Stimulated activated naive CD8-positive, alpha-beta T cell treated with anti-CD3 and anti-CD28 coated beads, Interleukin-15, amount 100 ng/mL, for 72 hours (primary cell): Measurements from ENCODE around the gene METTL17.

ENCODE experiments used
- ATAC-seq: fragments of 150-1000 bp; cut with Tn5 transposase; 2 replicates; pipeline ENCODE4 v1.10.0; 2021; ENCODE audit warnings: mild to moderate bottlenecking, moderate library complexity
- DNase-seq, 2 donors: peaks; one replicate each; pipeline ENCODE4 v3.0.0; 2021 to 2022
- H3K27ac Mint-ChIP-seq, 2 donors: one replicate each; pipeline ENCODE4 v1.8.0; 2022; ENCODE audit warnings: mild to moderate bottlenecking in 2 of 2, mixed read lengths in 2 of 2, moderate library complexity in 2 of 2
- H3K27me3 Mint-ChIP-seq: one replicate; pipeline ENCODE4 v1.8.0; 2022; ENCODE audit warnings: mixed read lengths
- H3K4me1 Mint-ChIP-seq: one replicate; pipeline ENCODE4 v1.8.0; 2022; ENCODE audit warnings: mild to moderate bottlenecking, mixed read lengths
- H3K4me3 Mint-ChIP-seq, 2 donors: one replicate each; pipeline ENCODE4 v1.8.0; 2022; ENCODE audit warnings: mild to moderate bottlenecking in 2 of 2, mixed read lengths in 2 of 2, moderate library complexity in 1 of 2
- H3K9me3 Mint-ChIP-seq, 2 donors: one replicate each; pipeline ENCODE4 v1.8.0; 2022; ENCODE audit warnings: mixed read lengths in 2 of 2

Gene METTL17

DNA sequence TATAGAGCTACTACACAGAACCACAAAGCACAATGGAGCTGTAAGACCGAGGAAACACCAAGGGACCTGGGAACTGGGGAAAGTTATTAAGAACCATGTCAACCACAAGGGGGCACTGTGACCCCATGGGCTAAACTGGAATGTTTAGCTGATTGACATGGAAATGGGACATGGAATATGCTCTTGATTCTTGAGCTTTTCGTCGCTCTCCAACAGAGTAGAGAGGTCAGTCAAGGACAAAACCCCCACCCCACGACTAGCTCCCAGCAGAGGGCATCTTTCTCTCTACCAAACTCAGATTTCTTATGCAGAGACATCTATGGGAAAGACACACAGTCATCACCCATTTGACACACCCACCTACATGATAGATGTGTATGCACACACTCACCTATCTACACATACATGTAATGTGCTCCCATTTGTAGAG is 25.0 kb downstream of the METTL17 start:
- Mint-ChIP-seq H3K4me1 (no peaks in the 10 kb centered on the region), H3K9me3 (no peaks in the 10 kb centered on the region), H3K27ac (no peak overlapping the region), H3K4me3 (no peak overlapping the region), H3K27me3 (peaks cover 35% of the 10 kb centered on the region)
- ATAC-seq (peak; percentile 78), DNase-seq (peak; percentile 66)

DNA sequence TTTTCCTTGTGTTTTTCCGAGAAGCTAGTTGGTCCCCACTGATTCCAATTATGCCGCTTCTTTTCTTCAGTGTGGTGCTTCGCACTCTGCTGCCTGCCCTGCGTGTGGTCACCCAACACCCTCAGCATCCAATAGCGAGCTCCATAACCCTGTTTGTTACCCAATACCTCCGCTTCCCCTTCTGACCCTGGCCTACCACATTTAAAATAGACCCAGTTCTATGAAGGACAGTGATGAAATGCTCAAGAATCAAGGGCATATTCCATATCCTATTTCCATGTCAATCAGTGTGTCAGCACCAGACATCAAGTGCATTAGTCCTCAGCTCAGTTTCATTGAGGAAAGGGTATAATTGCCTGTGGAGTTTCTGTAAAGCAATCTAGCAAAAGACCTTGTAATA is 25.5 kb downstream of the METTL17 start:
- ATAC-seq (no peak), DNase-seq (no peak)
- Mint-ChIP-seq H3K9me3 (no peaks in the 10 kb centered on the region), H3K27me3 (peaks cover 35% of the 10 kb centered on the region), H3K4me1 (no peaks in the 10 kb centered on the region), H3K4me3 (no peak overlapping the region), H3K27ac (no peak overlapping the region)

GRCh38 chr14:21016413-21017190 is 26.8 kb downstream of the METTL17 start:
- DNase-seq, result no peak
- Mint-ChIP-seq H3K9me3 (no peaks in the 10 kb centered on the region), H3K4me1 (no peaks in the 10 kb centered on the region), H3K4me3 (no peak overlapping the region), H3K27ac (no peak overlapping the region), H3K27me3 (peaks cover 26% of the 10 kb centered on the region)
- ATAC-seq, result no peak

DNA sequence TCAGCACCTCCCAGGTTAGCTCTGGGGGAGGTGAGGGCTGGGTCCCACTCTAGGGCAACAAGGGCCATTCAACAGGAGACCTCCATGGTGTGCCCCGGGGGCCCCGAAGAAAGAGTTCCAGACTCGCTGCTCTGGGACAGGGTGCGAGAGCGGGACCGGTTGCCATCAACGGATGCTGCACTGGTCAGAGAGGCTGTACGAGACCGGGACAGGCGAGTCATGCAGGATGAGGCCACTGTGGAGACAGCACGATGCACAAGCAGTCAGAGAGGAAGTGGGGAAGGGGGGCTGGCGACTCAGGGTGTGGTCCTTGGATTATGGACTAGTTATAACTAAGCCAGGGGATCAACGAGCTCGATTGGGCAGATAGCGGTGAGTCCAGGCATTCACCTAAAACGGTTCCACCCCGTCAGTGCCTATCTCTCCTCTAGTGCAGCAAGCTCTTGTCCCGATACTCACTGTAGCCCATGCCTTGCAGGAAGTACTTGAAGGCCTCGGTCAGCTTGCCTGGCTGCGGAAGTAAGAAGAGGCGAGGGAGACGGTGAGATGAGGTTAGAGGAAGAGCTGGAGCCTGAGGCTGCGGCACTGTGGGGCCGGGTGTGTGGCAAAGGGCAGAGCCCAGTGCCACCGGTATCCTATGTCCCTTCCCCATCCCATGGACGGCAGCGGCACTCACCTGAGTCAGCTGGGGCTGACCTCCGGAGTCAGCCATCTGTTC is 27.9 kb downstream of the METTL17 start:
- no peak for ATAC-seq
- H3K4me1 Mint-ChIP-seq, result peaks cover under 1% of the 10 kb centered on the region
- no peak for DNase-seq
- peaks cover 15% of the 10 kb centered on the region for H3K27me3 Mint-ChIP-seq
- no peak overlapping the region for H3K4me3 Mint-ChIP-seq
- H3K9me3 Mint-ChIP-seq, result no peaks in the 10 kb centered on the region
- H3K27ac Mint-ChIP-seq, result peak overlapping the region in 1 of 2 donors; percentile 30

GRCh38 chr14:21018286-21018685 is 28.5 kb downstream of the METTL17 start:
- H3K27ac Mint-ChIP-seq, result no peak overlapping the region
- H3K9me3 Mint-ChIP-seq, result no peaks in the 10 kb centered on the region
- no peak for ATAC-seq
- no peak for DNase-seq
- H3K4me3 Mint-ChIP-seq, result no peak overlapping the region
- peaks cover 7% of the 10 kb centered on the region for H3K4me1 Mint-ChIP-seq
- H3K27me3 Mint-ChIP-seq, result peaks cover 10% of the 10 kb centered on the region

- Mint-ChIP-seq H3K27me3 (peaks cover 7% of the 10 kb centered on the region), H3K9me3 (no peaks in the 10 kb centered on the region), H3K4me1 (peaks cover 12% of the 10 kb centered on the region), H3K4me3 (no peak overlapping the region), H3K27ac (no peak overlapping the region)
- DNase-seq (no peak), ATAC-seq (no peak)
These were observed 29.0 kb downstream of the METTL17 start for GRCh38 chr14:21018781-21019180.

GRCh38 chr14:21019366-21019765 is 29.6 kb downstream of the METTL17 start:
- Mint-ChIP-seq H3K4me3 (no peak overlapping the region), H3K27me3 (peaks cover 1% of the 10 kb centered on the region), H3K27ac (no peak overlapping the region), H3K4me1 (peaks cover 18% of the 10 kb centered on the region), H3K9me3 (no peaks in the 10 kb centered on the region)
- ATAC-seq (no peak), DNase-seq (no peak)

- H3K27me3 Mint-ChIP-seq, result no peaks in the 10 kb centered on the region
- no peak for DNase-seq
- no peaks in the 10 kb centered on the region for H3K9me3 Mint-ChIP-seq
- peaks cover 27% of the 10 kb centered on the region for H3K4me1 Mint-ChIP-seq
- no peak overlapping the region for H3K4me3 Mint-ChIP-seq
- no peak overlapping the region for H3K27ac Mint-ChIP-seq
- no peak for ATAC-seq
These were observed 31.3 kb downstream of the METTL17 start for GRCh38 chr14:21020977-21021545.

DNA sequence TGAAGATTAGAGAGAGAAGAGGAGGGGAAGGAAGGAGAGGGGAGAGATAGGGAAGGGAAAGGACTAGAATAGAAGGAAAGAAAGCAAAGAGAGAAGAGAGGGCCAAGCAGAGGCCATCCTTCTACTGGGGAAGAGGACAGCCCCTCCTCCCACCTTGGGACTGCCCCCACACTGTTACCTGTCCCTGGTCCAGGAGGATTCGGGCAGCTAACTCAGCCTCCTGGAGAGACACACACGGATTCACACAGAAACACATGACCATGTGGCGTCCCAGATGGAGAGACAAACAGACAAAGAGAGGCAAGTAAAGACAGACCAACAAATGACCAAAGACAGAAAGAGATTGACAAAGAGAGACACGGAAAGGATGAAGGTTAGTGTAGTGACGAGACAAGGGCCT is 32.9 kb downstream of the METTL17 start:
- DNase-seq (no peak), ATAC-seq (no peak)
- Mint-ChIP-seq H3K27ac (no peak overlapping the region), H3K27me3 (no peaks in the 10 kb centered on the region), H3K4me1 (peaks cover 33% of the 10 kb centered on the region), H3K9me3 (no peaks in the 10 kb centered on the region), H3K4me3 (peak overlapping the region in 1 of 2 donors; percentile 0)

DNA sequence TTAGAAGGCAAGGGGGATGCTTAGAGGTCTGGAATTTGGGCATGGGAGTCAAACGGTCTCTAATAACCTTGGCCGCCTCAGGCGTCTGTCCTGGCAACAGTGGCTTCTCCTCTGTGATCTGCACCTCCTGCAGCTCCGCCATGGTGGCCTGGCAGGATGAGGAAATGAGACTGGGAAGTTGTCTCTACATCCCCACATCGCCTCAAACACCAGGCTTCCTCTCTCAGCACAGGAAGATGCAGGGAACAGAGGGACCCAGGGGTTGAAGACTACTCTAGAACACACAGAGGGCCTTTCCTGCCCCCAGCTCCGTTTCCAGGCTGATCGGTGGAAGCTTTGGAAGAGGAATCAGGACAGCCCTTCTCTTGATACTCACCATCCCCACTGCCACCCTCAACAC is 33.4 kb downstream of the METTL17 start:
- no peaks in the 10 kb centered on the region for H3K9me3 Mint-ChIP-seq
- no peak overlapping the region for H3K27ac Mint-ChIP-seq
- H3K4me1 Mint-ChIP-seq, result peaks cover 33% of the 10 kb centered on the region
- no peak overlapping the region for H3K4me3 Mint-ChIP-seq
- H3K27me3 Mint-ChIP-seq, result no peaks in the 10 kb centered on the region
- no peak for DNase-seq
- ATAC-seq, result no peak

DNA sequence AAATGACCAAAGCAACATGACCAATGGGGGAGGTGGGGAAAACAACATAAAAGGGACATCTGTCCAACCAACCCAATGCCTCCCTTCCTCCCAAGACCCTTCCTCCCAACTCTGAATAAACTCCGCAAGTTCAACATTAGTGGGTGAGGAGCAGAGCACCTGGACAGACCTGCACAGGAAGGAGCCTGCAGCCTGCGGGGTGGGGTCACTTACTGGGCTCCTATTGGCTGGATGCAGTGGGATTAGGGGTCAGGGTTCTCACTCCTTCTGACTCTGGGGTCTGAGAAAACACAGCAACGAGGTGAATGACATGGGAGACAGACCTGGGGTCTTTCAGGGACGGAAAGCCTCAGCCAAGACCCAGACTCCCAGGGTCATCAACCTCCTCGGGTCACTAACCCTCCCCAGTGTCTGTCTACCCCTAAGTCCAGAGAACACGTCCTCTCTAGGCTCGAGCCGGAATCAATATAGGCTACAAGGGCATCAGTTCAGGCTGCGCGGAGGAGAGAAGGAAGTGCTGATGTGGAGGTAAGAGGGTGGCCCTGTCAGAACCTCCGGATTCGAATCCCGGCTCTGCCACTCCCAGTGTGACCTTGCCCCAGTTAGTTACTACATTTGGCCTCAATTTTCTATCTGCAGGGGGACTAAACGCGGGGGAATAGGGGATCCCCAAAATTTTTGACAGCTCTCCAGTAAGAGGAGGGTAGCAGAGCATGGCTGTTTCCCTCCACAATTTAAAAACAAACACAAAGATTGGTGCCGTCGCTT is 34.2 kb downstream of the METTL17 start:
- H3K9me3 Mint-ChIP-seq, result no peaks in the 10 kb centered on the region
- DNase-seq (peak in 1 of 2 donors; percentile 10), ATAC-seq (peak; percentile 45)
- H3K27ac Mint-ChIP-seq, result peak overlapping the region; percentile 67 to 74
- H3K4me1 Mint-ChIP-seq, result peaks cover 33% of the 10 kb centered on the region
- peak overlapping the region; percentile 85 to 89 for H3K4me3 Mint-ChIP-seq
- H3K27me3 Mint-ChIP-seq, result no peaks in the 10 kb centered on the region

DNA sequence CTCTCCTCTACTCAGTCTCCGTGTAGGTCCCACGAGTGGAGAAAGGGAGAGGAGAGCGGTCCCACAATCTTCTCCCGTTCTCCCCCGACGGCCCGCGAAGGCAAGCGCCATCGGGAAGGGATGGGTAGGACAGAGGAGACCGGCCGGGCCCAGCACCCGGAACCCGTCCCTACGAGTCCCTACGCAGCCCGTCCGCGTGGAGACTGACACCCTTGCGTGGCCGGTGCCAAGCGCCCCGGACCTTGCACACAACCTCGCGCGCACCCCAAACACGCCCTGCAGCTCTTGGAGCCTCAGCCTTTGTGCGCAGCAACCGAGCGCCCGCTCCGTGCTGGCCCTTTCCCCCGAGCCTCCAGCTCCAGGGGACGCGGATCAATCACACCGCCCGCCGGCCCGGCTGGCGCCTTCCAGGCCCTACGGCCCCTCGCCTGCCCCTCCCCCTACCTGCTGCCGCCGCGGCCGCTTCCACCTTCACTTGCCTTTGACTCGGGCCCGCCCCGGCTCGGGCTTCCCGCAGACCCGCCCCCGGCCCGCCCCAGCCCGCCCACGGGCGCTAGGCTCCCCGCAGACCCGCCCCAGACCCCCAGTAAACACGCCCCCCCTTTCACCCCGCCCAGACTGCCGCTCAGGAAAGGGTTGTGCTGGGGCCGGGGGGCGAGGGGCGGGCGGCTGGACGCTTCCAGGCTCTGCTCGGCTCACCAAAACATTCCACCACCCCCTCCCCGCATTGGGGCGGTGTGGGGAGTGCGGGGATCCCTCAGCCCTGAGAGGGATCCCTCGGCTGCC is 35.0 kb downstream of the METTL17 start, which contains the start of gene NDRG2:
TSS of gene NDRG2 (minus strand) at position 477 of the 786 bp plus-strand sequence. CDS start 1,746 bp downstream, outside the sequence.
- Mint-ChIP-seq H3K4me1 (peaks cover 33% of the 10 kb centered on the region), H3K27me3 (no peaks in the 10 kb centered on the region), H3K9me3 (no peaks in the 10 kb centered on the region), H3K4me3 (peak within 1 kb of the TSS; percentile 85 to 89), H3K27ac (peak within 1 kb of the TSS; percentile 67 to 74)
- DNase-seq, result peak; percentile 57 to 61
- ATAC-seq, result peak; percentile 82

DNA sequence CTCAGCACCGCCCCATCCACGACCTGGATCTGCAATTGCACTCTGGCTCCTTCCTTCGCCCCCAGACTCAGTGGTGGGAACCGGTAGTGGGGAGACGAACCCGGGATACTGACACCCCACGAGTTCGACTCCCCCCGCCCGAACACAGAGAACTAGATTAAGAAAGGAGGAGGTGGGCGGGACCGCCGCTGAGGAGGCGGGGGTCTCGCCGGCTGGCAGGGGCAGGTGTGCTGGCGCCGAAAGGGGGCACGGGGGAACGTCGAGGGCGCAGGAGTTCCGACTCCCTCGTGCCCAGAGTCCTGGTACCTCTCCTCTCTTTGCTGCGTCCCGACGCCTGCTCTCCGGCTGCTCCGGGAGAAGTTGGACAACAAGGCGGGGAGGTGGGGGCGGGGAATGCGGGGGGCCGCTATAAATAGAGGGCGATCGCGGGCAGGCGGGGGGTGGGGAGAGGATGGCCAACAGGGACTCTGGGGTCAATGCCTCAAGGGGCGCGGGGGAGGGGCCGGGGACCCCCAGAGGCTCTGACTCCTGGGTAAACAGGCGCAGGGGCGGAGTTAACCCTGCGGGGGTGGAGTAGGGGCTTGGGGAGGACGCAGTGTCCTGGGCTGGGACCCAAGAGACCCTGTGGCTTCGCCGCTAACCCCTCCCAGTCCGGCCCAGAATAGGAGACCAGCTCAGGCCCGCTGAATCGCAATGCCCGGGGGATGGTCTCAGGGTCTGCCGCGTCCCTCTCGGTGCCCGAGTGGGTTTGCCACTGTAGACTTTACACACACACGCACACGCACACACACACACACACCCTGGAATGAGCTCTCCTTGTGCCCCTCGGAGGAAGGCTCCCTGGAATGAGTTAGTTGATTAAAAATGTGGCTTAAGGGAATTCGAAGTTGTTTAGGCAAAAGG is 35.8 kb downstream of the METTL17 start:
- H3K4me3 Mint-ChIP-seq, result peak overlapping the region; percentile 85 to 89
- ATAC-seq (no peak), DNase-seq (peak in 1 of 2 donors; percentile 5)
- H3K9me3 Mint-ChIP-seq, result no peaks in the 10 kb centered on the region
- H3K4me1 Mint-ChIP-seq, result peaks cover 33% of the 10 kb centered on the region
- H3K27ac Mint-ChIP-seq, result peak overlapping the region in 1 of 2 donors; percentile 31
- H3K27me3 Mint-ChIP-seq, result no peaks in the 10 kb centered on the region
